HCT116 (cell line): Measurements from ENCODE around the gene RBM42.

ENCODE experiments used
- CTCF ChIP-seq, 3 experiments: fragments of 200-600 bp in 1 of 3; sonication (generic) in 1 of 3; IDR thresholded peaks in 2 of 3; conservative IDR thresholded peaks in 1 of 3; 2 replicates each; pipeline ENCODE4 v1.5.1; 2012 to 2017; ENCODE audit warnings: low read depth in 2 of 3, low read length in 2 of 3, antibody characterized with exemption in 1 of 3, borderline replicate concordance in 1 of 3, control low read depth in 1 of 3, mild to moderate bottlenecking in 1 of 3, mixed read lengths in 1 of 3, mixed run types in 1 of 3, moderate library complexity in 1 of 3; ENCODE audit not compliant: insufficient read depth in 1 of 3
- EZH2 ChIP-seq: fragments of 200-600 bp; sonication (generic); IDR thresholded peaks from 2 replicates; pipeline ENCODE4 v1.6.1; 2017; ENCODE audit warnings: antibody characterized with exemption, mixed run types
- EZH2phosphoT487 ChIP-seq: fragments of 200-600 bp; IDR thresholded peaks from 2 replicates; pipeline ENCODE4 v1.6.1; 2018; ENCODE audit warnings: antibody characterized with exemption, borderline replicate concordance
- JUND ChIP-seq: IDR thresholded peaks from 2 replicates; pipeline ENCODE4 v1.6.1; 2012
- POLR2A ChIP-seq: IDR thresholded peaks from 2 replicates; pipeline ENCODE4 v1.7.0; 2011; ENCODE audit warnings: borderline replicate concordance; ENCODE audit not compliant: insufficient read depth, insufficient read length; ENCODE audit errors: extremely low read depth
- ZBTB33 ChIP-seq: IDR thresholded peaks from 2 replicates; pipeline ENCODE4 v1.6.1; 2011; ENCODE audit warnings: mild to moderate bottlenecking, low read length, moderate library complexity; ENCODE audit not compliant: insufficient replicate concordance; ENCODE audit errors: extremely low read depth

- TF ChIP-seq CTCF (IDR thresholded peaks at IDR 0.05 in 2 of 3, conservative IDR thresholded peaks at IDR 0.05 in 1 of 3; ENCODE audit: borderline replicate concordance in 1 of 3, insufficient read depth in 1 of 3, low read depth in 2 of 3, low read length in 2 of 3) (no peak), EZH2 (no peak), JUND (no peak), POLR2A (no peak), ZBTB33 (no peak), EZH2phosphoT487 (no peak)
Observed at GRCh38 chr19:35644987-35645679, 16.3 kb downstream of the RBM42 start.
